Astrocyte of the cerebellum (primary cell): ENCODE measurements around the gene MYRIP.

Experiments
- DNase-seq: peaks from one replicate; pipeline ENCODE4 v3.0.0-alpha.2; 2011; ENCODE audit warnings: low read depth
- H3K4me3 ChIP-seq: 2 replicates; pipeline ENCODE4 v1.5.1; 2011; ENCODE audit warnings: mild to moderate bottlenecking, low read depth, low read length, moderate library complexity
- CTCF ChIP-seq: IDR thresholded peaks from 2 replicates; pipeline ENCODE4 v1.5.1; 2012; ENCODE audit warnings: low read length, low read depth, moderate library complexity, mild to moderate bottlenecking; ENCODE audit errors: missing control alignments
- in situ Hi-C: cut with HindIII; loops from 2 replicates; pipeline ENCODE4 v1.10.0; 2017; ENCODE audit warnings: low sequenced_read_pairs

MYRIP gene

DNA sequence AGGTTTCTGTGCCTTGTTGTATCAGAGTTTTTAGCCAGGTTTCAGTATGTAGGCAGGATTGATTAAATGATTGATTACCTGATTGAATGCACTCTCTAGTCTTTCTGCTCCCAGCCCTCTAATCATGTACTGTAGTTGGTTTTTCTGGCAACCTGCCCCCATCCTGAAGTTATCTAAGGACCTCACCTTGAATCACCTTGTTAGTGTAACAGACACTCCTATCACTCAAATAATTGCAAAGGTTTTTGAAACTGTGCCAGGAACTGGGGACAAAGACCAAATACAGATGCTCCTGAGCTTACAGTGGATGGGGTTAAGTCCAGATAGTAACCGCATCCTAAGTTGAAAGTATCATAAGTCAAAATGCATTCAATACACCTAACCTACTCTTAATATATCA lies 358.5 kb downstream of the MYRIP start:
- TF ChIP-seq CTCF = no peak
- no peak for DNase-seq
- in situ Hi-C loops = no loop called here

DNA sequence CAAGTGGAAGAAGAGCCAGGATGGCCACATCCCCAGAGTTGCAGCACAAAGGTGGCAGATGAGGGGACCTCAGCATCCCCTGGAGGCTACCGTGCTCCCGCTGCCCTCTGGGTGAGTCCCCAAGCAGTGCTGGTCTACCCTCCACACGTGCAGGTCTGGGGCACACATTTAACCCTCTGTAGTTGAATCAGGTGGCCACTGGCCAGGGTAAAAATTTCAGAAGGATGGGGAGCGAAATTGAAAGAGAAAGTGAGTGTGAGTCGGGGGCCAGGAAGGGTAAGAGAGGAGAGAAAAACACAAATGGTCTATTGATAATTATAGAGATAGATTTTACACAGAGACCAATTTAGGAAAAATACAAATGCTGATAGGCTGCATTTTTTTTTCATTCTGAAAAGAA lies 360.6 kb downstream of the MYRIP start:
- in situ Hi-C loops = no loop called here
- no peak for TF ChIP-seq CTCF
- DNase-seq = no peak
- no peak overlapping the region for H3K4me3 ChIP-seq

More for the DNA sequence above, 358.5 kb downstream of the MYRIP start:
- no peak overlapping the region for H3K4me3 ChIP-seq

GRCh38 chr3:40170395-40170794 lies 361.0 kb downstream of the MYRIP start:
- in situ Hi-C loops = no loop called here
- DNase-seq = no peak
- no peak for TF ChIP-seq CTCF
- H3K4me3 ChIP-seq = no peak overlapping the region

DNA sequence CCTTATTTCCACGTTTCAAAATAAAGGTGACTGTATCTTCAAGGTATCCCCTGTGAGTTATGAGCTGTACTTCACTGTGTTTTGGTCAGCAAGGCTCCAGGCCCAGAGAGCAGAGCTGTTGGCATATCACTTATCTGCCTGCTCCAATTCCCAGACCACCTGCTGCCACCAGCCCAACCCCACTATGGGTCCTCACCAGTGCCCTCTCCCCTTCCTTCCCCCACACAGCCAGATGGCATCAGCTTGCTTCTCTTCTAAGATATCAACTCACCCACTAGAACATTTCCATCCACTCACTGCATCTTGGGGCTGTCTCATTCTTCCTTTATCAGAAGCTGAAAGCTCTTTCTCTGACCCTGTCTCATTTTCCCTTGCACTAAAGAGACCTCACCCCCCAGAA lies 363.2 kb downstream of the MYRIP start:
- no peak for TF ChIP-seq CTCF
- DNase-seq = no peak
- in situ Hi-C loops = no loop called here
- H3K4me3 ChIP-seq = no peak overlapping the region

DNA sequence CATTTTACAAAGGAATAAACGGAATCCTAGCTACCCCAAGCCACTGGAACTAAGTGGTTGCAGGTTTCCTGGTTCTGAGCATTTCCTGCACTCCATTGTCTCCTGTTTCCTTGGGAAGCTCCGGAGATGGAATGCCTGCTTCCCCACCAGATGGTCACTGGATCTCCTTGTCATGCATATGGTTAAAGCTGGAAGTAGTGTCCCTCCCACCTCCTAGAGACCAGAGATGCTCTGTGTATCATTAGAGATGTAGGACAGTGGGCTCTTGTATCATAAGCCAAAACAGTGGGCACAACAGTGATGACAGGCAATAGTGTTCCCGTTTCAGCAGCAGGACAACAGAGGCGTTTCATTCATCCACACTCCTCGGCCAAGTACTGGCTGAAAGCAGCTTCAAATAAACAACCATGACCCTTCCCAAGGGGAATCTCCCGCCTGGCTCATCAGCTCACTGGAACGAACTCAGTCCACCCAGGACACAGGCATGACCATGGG lies 363.9 kb downstream of the MYRIP start:
- no peak overlapping the region for H3K4me3 ChIP-seq
- TF ChIP-seq CTCF = no peak
- in situ Hi-C loops = no loop called here
- no peak for DNase-seq

DNA sequence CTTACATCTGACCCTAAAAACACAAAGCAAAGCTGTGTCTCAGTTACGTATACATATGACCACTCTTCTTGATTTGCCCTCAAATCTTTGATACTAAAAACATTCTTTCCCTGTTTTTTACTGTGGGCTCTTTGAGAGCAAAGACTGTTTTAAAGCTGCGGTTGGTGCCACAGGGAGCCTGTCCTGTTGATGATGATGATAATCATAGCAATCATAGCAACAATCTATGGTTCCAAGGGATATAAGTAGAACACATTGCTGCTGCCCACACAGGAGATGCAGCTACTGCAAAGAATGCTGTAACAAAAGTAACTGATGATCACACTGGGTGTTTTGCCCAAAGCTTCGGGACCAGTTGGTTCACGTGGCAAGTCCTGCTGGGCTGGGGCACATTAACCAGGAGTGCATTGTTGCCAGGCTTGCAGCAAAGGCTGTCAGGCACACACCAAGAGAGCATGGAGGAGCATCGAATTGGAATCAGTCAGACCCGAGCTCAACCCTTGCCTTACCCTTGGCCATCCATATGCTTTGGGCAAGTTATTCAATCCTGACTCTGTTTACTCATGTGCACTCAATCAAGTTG lies 368.7 kb downstream of the MYRIP start:
- no peak for DNase-seq
- in situ Hi-C loops = no loop called here
- H3K4me3 ChIP-seq = no peak overlapping the region
- no peak for TF ChIP-seq CTCF
